Measurements from ENCODE around the gene CEMIP. TPM values are rescaled to one million over a fixed set of nuclear protein-coding genes. Genes with fewer than 3 reads are reported as not detected.

The CEMIP gene
- total RNA-seq, 1 donor from 2014 or later = 0.83 TPM

DNA sequence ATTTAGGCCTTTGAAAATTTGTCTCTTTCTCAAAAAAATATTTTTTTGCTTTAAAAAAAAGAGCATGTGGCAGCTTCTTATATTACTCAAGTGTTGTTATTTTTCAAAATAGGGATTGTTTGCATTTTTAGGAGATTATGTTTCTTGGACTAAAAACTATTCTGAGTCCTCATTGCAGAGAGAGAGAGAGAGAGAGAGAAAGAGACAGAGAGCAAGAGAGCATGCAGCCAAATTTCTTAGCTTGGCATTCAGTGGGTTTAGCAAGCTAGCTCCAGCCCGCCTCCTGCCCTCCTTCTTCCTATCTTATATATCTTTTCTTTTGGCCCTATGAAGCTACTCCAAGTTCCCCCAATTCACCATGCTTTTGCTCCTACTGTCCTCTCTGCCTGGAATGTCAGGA lies 55.7 kb downstream of the CEMIP start:
- no peak overlapping the region for H3K27ac Mint-ChIP-seq
- no peaks in the 10 kb centered on the region for H3K4me1 Mint-ChIP-seq
- no peak overlapping the region for H3K4me3 Mint-ChIP-seq
- H3K27me3 Mint-ChIP-seq (ENCODE audit: low read depth) = peaks cover 45% of the 10 kb centered on the region
- no peak for DNase-seq (ENCODE audit: low spot score in 2 of 2, unreplicated experiment in 2 of 2)
- no peaks in the 10 kb centered on the region for H3K36me3 Mint-ChIP-seq
- TF ChIP-seq, protein P1, sequence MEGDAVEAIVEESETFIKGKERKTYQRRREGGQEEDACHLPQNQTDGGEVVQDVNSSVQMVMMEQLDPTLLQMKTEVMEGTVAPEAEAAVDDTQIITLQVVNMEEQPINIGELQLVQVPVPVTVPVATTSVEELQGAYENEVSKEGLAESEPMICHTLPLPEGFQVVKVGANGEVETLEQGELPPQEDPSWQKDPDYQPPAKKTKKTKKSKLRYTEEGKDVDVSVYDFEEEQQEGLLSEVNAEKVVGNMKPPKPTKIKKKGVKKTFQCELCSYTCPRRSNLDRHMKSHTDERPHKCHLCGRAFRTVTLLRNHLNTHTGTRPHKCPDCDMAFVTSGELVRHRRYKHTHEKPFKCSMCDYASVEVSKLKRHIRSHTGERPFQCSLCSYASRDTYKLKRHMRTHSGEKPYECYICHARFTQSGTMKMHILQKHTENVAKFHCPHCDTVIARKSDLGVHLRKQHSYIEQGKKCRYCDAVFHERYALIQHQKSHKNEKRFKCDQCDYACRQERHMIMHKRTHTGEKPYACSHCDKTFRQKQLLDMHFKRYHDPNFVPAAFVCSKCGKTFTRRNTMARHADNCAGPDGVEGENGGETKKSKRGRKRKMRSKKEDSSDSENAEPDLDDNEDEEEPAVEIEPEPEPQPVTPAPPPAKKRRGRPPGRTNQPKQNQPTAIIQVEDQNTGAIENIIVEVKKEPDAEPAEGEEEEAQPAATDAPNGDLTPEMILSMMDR (IDR thresholded peaks at IDR 0.05; ENCODE audit: unreplicated experiment) = no peak
- H3K9me3 Mint-ChIP-seq = no peaks in the 10 kb centered on the region

DNA sequence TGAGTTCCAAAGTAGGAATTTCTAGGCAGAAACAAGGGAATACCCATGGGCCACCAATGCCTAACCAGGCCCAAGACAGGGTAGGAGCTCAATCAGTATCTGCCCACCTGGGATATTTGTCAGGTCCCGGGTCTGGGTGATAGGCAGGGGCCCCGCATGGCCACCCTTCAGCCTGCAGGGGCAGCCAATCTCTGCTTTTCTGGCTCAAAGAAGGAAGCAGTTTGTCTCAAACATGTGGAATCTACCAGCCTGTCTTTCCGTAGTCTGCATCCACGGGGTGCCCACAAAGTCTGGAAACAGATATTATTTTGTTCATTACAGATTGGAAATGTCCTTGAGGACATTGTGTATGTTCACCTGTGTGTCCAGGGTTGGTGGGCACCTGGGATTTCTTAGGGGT lies 56.2 kb downstream of the CEMIP start:
- no peak overlapping the region for H3K27ac Mint-ChIP-seq
- no peak for DNase-seq (ENCODE audit: low spot score in 2 of 2, unreplicated experiment in 2 of 2)
- no peak overlapping the region for H3K4me3 Mint-ChIP-seq
- no peaks in the 10 kb centered on the region for H3K36me3 Mint-ChIP-seq
- TF ChIP-seq, protein P1 (IDR thresholded peaks at IDR 0.05; ENCODE audit: unreplicated experiment) = no peak
- no peaks in the 10 kb centered on the region for H3K4me1 Mint-ChIP-seq
- no peaks in the 10 kb centered on the region for H3K9me3 Mint-ChIP-seq
- peaks cover 47% of the 10 kb centered on the region for H3K27me3 Mint-ChIP-seq (ENCODE audit: low read depth)

DNA sequence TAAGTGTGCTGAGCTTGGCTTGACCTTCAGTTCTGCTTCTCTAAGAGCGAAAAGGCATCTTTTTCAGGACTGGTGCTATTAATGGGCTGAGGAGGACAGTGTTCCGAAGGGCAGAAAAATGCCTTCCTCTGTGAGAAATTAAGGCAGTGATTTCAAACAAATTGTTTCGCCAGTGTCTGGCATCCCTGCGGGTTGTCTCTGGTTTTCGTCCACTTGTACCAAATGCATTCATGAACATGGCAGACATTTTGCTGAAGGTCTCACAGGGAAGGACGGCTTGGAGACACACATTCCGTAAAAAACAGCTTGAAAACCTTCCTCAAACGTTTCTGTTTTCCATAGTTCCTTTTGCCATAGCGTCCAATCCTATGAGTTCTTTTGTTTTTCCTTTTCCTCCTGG lies 57.1 kb downstream of the CEMIP start:
- Mint-ChIP-seq H3K4me1 (no peaks in the 10 kb centered on the region), H3K27me3 (ENCODE audit: low read depth) (peaks cover 44% of the 10 kb centered on the region), H3K27ac (no peak overlapping the region), H3K4me3 (no peak overlapping the region), H3K9me3 (no peaks in the 10 kb centered on the region), H3K36me3 (no peaks in the 10 kb centered on the region)
- DNase-seq (ENCODE audit: low spot score in 2 of 2, unreplicated experiment in 2 of 2) = no peak
- TF ChIP-seq, protein P1 (IDR thresholded peaks at IDR 0.05; ENCODE audit: unreplicated experiment) = no peak

DNA sequence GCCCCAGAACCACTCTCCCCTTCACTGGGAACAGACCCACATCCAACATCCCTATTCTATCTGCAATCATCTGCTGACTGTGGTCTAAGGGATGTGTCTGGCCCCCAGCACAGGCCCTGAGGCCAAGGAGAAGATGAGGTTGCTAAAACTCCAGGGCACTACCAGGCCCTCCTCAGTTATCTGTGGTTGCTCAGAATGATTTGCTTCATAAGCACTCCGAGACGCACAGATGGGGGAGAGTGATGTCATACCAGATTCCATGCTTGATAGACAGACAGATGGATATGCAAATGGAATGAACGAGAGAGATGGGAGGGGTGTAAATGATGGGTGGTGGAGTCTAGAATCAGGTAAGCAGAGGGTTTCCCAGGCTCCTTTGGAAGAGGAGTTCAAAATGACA lies 57.8 kb downstream of the CEMIP start:
- Mint-ChIP-seq H3K4me3 (no peak overlapping the region), H3K36me3 (no peaks in the 10 kb centered on the region), H3K27ac (no peak overlapping the region), H3K4me1 (no peaks in the 10 kb centered on the region), H3K27me3 (ENCODE audit: low read depth) (peaks cover 43% of the 10 kb centered on the region), H3K9me3 (no peaks in the 10 kb centered on the region)
- TF ChIP-seq, protein P1 (IDR thresholded peaks at IDR 0.05; ENCODE audit: unreplicated experiment) = no peak
- no peak for DNase-seq (ENCODE audit: low spot score in 2 of 2, unreplicated experiment in 2 of 2)

DNA sequence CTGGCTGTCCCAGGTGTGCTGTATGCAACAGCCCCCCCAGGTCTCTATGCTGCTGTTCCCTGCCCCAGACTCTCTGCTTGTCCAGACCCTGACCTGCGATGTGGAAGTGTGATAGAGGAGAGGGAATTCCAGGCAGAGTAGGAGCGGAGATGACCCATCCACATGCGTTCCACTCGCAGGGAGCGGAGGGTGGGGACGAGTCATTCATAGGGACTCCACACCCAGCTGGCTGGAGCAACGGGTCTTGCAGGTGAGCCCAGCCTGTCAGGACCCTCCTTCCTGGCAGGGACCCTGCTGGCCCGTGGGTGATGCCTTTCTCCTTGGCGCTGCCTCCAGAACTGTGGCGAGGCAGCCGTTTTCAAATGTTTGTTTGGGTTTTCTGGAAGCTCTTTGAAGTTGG lies 58.8 kb downstream of the CEMIP start:
- Mint-ChIP-seq H3K36me3 (no peaks in the 10 kb centered on the region), H3K9me3 (no peaks in the 10 kb centered on the region), H3K27me3 (ENCODE audit: low read depth) (peaks cover 51% of the 10 kb centered on the region), H3K4me3 (no peak overlapping the region), H3K27ac (no peak overlapping the region), H3K4me1 (no peaks in the 10 kb centered on the region)
- TF ChIP-seq, protein P1 (IDR thresholded peaks at IDR 0.05; ENCODE audit: unreplicated experiment) = no peak
- DNase-seq (ENCODE audit: low spot score in 2 of 2, unreplicated experiment in 2 of 2) = no peak

DNA sequence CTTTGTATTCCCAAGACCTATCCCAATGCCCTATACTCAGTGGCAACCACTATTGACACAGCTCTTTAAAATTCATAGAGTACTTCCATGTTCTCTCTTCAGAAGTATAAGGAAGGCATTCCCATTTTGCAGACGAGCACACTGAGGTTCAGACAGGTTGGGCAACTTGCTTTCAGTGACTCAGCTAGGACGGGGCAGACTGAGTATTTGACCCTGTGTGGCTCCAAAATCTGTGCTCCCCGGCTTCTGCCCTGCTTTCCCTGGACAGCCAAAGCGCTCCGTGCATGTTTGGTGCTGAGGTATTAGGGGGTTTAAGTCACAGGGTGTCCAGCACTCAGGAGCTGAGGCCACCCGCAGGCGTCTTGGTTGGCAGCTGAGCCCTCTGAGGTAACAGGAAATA lies 59.5 kb downstream of the CEMIP start:
- H3K4me1 Mint-ChIP-seq = no peaks in the 10 kb centered on the region
- TF ChIP-seq, protein P1 (IDR thresholded peaks at IDR 0.05; ENCODE audit: unreplicated experiment) = no peak
- DNase-seq (ENCODE audit: low spot score in 2 of 2, unreplicated experiment in 2 of 2) = no peak
- peaks cover 50% of the 10 kb centered on the region for H3K27me3 Mint-ChIP-seq (ENCODE audit: low read depth)
- H3K9me3 Mint-ChIP-seq = no peaks in the 10 kb centered on the region
- no peaks in the 10 kb centered on the region for H3K36me3 Mint-ChIP-seq
- no peak overlapping the region for H3K27ac Mint-ChIP-seq
- no peak overlapping the region for H3K4me3 Mint-ChIP-seq
